ENCODE results near the gene MBLAC2.

The MBLAC2 gene

DNA sequence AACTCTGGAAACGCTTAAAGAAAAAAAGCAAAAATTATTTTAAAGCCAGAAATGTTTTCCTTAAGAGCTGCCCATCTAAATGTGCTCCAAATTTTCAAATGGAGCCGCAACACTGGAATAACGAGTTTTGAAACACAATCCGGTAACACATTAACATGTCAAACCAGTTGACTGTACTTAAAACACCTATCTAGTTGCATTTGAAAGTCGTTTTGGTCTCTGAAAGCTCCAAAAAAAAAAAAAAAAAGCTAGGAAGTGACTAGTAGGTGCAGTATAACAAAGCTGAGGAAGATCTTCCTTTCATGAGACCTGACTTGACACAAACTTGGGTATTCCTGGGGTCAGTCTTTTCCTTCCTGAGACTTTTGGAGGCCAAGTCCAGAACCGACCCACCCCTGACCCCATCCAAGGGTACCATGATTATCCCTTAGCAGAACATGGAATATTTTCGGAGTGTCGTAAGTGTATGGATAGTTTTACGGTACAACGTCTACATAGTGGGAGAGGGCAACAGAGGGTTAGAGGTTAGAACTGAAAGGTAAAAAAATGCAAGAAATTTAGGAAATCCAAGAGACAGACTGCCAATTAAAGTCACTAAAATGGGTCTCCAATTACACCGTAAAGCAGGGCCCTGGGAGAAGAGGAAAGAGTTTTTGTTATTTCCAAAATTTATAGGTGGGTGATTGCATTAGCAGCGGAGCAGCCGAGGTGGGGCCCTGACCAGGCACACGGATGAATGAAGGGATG is 65.8 kb downstream of the MBLAC2 start:
- TF ChIP-seq TAF1 (IDR thresholded peaks at IDR 0.05; ENCODE audit: borderline replicate concordance, insufficient read depth, low read length), result no peak
- no peak for TF ChIP-seq SIN3A (IDR thresholded peaks at IDR 0.05; ENCODE audit: borderline replicate concordance, insufficient read depth, low read length)
- TF ChIP-seq FOXP2 (optimal IDR thresholded peaks at IDR 0.05; ENCODE audit: borderline replicate concordance, extremely low read depth, extremely low read length, insufficient read depth), result no peak
- TF ChIP-seq, protein P1, sequence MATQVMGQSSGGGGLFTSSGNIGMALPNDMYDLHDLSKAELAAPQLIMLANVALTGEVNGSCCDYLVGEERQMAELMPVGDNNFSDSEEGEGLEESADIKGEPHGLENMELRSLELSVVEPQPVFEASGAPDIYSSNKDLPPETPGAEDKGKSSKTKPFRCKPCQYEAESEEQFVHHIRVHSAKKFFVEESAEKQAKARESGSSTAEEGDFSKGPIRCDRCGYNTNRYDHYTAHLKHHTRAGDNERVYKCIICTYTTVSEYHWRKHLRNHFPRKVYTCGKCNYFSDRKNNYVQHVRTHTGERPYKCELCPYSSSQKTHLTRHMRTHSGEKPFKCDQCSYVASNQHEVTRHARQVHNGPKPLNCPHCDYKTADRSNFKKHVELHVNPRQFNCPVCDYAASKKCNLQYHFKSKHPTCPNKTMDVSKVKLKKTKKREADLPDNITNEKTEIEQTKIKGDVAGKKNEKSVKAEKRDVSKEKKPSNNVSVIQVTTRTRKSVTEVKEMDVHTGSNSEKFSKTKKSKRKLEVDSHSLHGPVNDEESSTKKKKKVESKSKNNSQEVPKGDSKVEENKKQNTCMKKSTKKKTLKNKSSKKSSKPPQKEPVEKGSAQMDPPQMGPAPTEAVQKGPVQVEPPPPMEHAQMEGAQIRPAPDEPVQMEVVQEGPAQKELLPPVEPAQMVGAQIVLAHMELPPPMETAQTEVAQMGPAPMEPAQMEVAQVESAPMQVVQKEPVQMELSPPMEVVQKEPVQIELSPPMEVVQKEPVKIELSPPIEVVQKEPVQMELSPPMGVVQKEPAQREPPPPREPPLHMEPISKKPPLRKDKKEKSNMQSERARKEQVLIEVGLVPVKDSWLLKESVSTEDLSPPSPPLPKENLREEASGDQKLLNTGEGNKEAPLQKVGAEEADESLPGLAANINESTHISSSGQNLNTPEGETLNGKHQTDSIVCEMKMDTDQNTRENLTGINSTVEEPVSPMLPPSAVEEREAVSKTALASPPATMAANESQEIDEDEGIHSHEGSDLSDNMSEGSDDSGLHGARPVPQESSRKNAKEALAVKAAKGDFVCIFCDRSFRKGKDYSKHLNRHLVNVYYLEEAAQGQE (IDR thresholded peaks at IDR 0.05; ENCODE audit: insufficient read depth in 1 of 2, low read depth in 2 of 2, low read length in 2 of 2), result no peak
- no peak; the same call in 1 of the 2 replicates for TF ChIP-seq POLR2AphosphoS5 (IDR thresholded peaks at IDR 0.05; ENCODE audit: low read depth, low read length)
